Effector memory CD4-positive, alpha-beta T cell (primary cell): ENCODE data around the gene GOLT1B.
A peak's percentile ranks its signal among the peaks of the same experiment; 100 is the strongest.

Experiments used
- DNase-seq, 3 donors: peaks; one replicate each; pipeline ENCODE4 v3.0.0-alpha.2; 2020
- H3K27ac ChIP-seq: 2 replicates; pipeline ENCODE4 v1.7.0; 2013; ENCODE audit warnings: mild to moderate bottlenecking, low read length, moderate library complexity; ENCODE audit not compliant: insufficient read depth, poor library complexity, severe bottlenecking
- H3K27me3 ChIP-seq: replicated peaks from 2 replicates; pipeline ENCODE4 v1.7.0; 2013; ENCODE audit warnings: mild to moderate bottlenecking, low read length; ENCODE audit not compliant: insufficient read depth, control insufficient read depth, poor library complexity, severe bottlenecking
- H3K36me3 ChIP-seq: 2 replicates; pipeline ENCODE4 v1.7.0; 2013; ENCODE audit warnings: mild to moderate bottlenecking, low read length, moderate library complexity; ENCODE audit not compliant: control insufficient read depth, insufficient read depth
- H3K4me1 ChIP-seq: 2 replicates; pipeline ENCODE4 v1.7.0; 2013; ENCODE audit warnings: low read length, mild to moderate bottlenecking; ENCODE audit not compliant: control insufficient read depth, insufficient read depth, poor library complexity, severe bottlenecking
- H3K4me3 ChIP-seq: 2 replicates; pipeline ENCODE4 v1.7.0; 2013; ENCODE audit warnings: low read length, low read depth, mild to moderate bottlenecking; ENCODE audit not compliant: insufficient read depth, poor library complexity, severe bottlenecking
- H3K9me3 ChIP-seq: 2 replicates; pipeline ENCODE4 v1.7.0; 2013; ENCODE audit warnings: mild to moderate bottlenecking, low read length, moderate library complexity; ENCODE audit not compliant: control insufficient read depth

Gene GOLT1B

GRCh38 chr12:21478756-21479455, 22.7 kb upstream of the GOLT1B start:
- no peak for DNase-seq
- Histone ChIP-seq H3K4me3 (no peak overlapping the region), H3K27me3 (no peaks in the 10 kb centered on the region), H3K36me3 (peaks cover 67% of the 10 kb centered on the region), H3K27ac (no peak overlapping the region), H3K9me3 (no peaks in the 10 kb centered on the region), H3K4me1 (no peaks in the 10 kb centered on the region)

- DNase-seq = no peak
- Histone ChIP-seq H3K4me3 (no peak overlapping the region), H3K9me3 (no peaks in the 10 kb centered on the region), H3K27ac (no peak overlapping the region), H3K4me1 (no peaks in the 10 kb centered on the region), H3K27me3 (no peaks in the 10 kb centered on the region), H3K36me3 (peaks cover 43% of the 10 kb centered on the region)
Measured at GRCh38 chr12:21483531-21483930, 18.1 kb upstream of the GOLT1B start.

- H3K9me3 ChIP-seq = no peaks in the 10 kb centered on the region
- H3K27ac ChIP-seq = no peak overlapping the region
- H3K36me3 ChIP-seq = peaks cover 38% of the 10 kb centered on the region
- H3K27me3 ChIP-seq = no peaks in the 10 kb centered on the region
- H3K4me1 ChIP-seq = no peaks in the 10 kb centered on the region
- no peak for DNase-seq
- no peak overlapping the region for H3K4me3 ChIP-seq
Measured at GRCh38 chr12:21485998-21486397, 15.6 kb upstream of the GOLT1B start.

- Histone ChIP-seq H3K36me3 (peaks cover 36% of the 10 kb centered on the region), H3K27me3 (no peaks in the 10 kb centered on the region), H3K9me3 (no peaks in the 10 kb centered on the region), H3K27ac (no peak overlapping the region), H3K4me3 (no peak overlapping the region), H3K4me1 (peaks cover 16% of the 10 kb centered on the region)
- no peak for DNase-seq
Measured at GRCh38 chr12:21499765-21500164, 1.8 kb upstream of the GOLT1B start.

- Histone ChIP-seq H3K4me3 (peak overlapping the region; percentile 92), H3K27me3 (no peaks in the 10 kb centered on the region), H3K36me3 (peaks cover 27% of the 10 kb centered on the region), H3K4me1 (peaks cover 16% of the 10 kb centered on the region), H3K9me3 (no peaks in the 10 kb centered on the region), H3K27ac (peak overlapping the region; percentile 77)
- DNase-seq = no peak
Measured at GRCh38 chr12:21500786-21501257, 767 bp upstream of the GOLT1B start.

GRCh38 chr12:21502164-21502496, 541 bp downstream of the GOLT1B start:
- peak in 1 of 3 donors; percentile 4 for DNase-seq
- Histone ChIP-seq H3K27me3 (no peaks in the 10 kb centered on the region), H3K9me3 (no peaks in the 10 kb centered on the region), H3K36me3 (peaks cover 14% of the 10 kb centered on the region), H3K4me1 (peaks cover 16% of the 10 kb centered on the region), H3K27ac (peak overlapping the region; percentile 77), H3K4me3 (peak overlapping the region; percentile 92)

- H3K9me3 ChIP-seq = no peaks in the 10 kb centered on the region
- no peak overlapping the region for H3K27ac ChIP-seq
- no peak overlapping the region for H3K4me3 ChIP-seq
- H3K27me3 ChIP-seq = no peaks in the 10 kb centered on the region
- no peak for DNase-seq
- H3K4me1 ChIP-seq = peaks cover 16% of the 10 kb centered on the region
- peaks cover 14% of the 10 kb centered on the region for H3K36me3 ChIP-seq
Measured at GRCh38 chr12:21502872-21503271, 1.3 kb downstream of the GOLT1B start.

GRCh38 chr12:21505888-21506287, 4.3 kb downstream of the GOLT1B start:
- H3K9me3 ChIP-seq = no peaks in the 10 kb centered on the region
- H3K4me1 ChIP-seq = peaks cover 6% of the 10 kb centered on the region
- no peak for DNase-seq
- no peaks in the 10 kb centered on the region for H3K27me3 ChIP-seq
- peaks cover 23% of the 10 kb centered on the region for H3K36me3 ChIP-seq
- H3K27ac ChIP-seq = no peak overlapping the region
- no peak overlapping the region for H3K4me3 ChIP-seq

GRCh38 chr12:21507849-21508248, 6.3 kb downstream of the GOLT1B start:
- Histone ChIP-seq H3K27ac (no peak overlapping the region), H3K36me3 (peaks cover 35% of the 10 kb centered on the region), H3K9me3 (no peaks in the 10 kb centered on the region), H3K4me1 (peaks cover 1% of the 10 kb centered on the region), H3K27me3 (no peaks in the 10 kb centered on the region), H3K4me3 (no peak overlapping the region)
- no peak for DNase-seq

GRCh38 chr12:21509768-21510167, 8.2 kb downstream of the GOLT1B start:
- Histone ChIP-seq H3K4me1 (no peaks in the 10 kb centered on the region), H3K4me3 (no peak overlapping the region), H3K27me3 (no peaks in the 10 kb centered on the region), H3K36me3 (peaks cover 47% of the 10 kb centered on the region), H3K27ac (no peak overlapping the region), H3K9me3 (no peaks in the 10 kb centered on the region)
- DNase-seq = no peak
